ENCODE data around the gene RAD9A. TPM values are rescaled to one million over a fixed set of nuclear protein-coding genes. Genes with fewer than 3 reads are reported as not detected.
A peak's percentile ranks its signal among the peaks of the same experiment; 100 is the strongest.

Gene RAD9A
- total RNA-seq, 1 donor from 2014 or later: 9.4 TPM

- FAIRE-seq (no peak), DNase-seq (ENCODE audit: low read depth) (no peak)
- H3K27me3 Mint-ChIP-seq (ENCODE audit: low read depth, unreplicated experiment): peaks cover 27% of the 10 kb centered on the region
- Histone ChIP-seq H3K27me3 (ENCODE audit: insufficient read depth, low read length) (peaks cover 15% of the 10 kb centered on the region), H3K27ac (ENCODE audit: low read depth, low read length) (no peak within 1 kb of the TSS), H3K79me2 (ENCODE audit: insufficient read depth, low read length) (no peaks in the 10 kb centered on the region), H2AFZ (ENCODE audit: low read depth, low read length) (peak within 1 kb of the TSS; percentile 47), H3K4me2 (ENCODE audit: low read length) (peak within 1 kb of the TSS; percentile 50), H3K4me1 (ENCODE audit: insufficient read depth, low read length) (peaks cover 8% of the 10 kb centered on the region), H3K4me3 (ENCODE audit: insufficient read depth, low read depth, low read length) (peak within 1 kb of the TSS; percentile 23), H3K36me3 (ENCODE audit: insufficient read depth, low read length) (no peaks in the 10 kb centered on the region), H3K9ac (ENCODE audit: low read length) (no peak within 1 kb of the TSS), H4K20me1 (ENCODE audit: insufficient read depth, low read length) (no peaks in the 10 kb centered on the region), H3K9me3 (ENCODE audit: insufficient read depth, low read depth, low read length) (no peaks in the 10 kb centered on the region)
- no peak within 1 kb of the TSS for H3K27ac Mint-ChIP-seq (ENCODE audit: unreplicated experiment)
- TF ChIP-seq, protein P1, sequence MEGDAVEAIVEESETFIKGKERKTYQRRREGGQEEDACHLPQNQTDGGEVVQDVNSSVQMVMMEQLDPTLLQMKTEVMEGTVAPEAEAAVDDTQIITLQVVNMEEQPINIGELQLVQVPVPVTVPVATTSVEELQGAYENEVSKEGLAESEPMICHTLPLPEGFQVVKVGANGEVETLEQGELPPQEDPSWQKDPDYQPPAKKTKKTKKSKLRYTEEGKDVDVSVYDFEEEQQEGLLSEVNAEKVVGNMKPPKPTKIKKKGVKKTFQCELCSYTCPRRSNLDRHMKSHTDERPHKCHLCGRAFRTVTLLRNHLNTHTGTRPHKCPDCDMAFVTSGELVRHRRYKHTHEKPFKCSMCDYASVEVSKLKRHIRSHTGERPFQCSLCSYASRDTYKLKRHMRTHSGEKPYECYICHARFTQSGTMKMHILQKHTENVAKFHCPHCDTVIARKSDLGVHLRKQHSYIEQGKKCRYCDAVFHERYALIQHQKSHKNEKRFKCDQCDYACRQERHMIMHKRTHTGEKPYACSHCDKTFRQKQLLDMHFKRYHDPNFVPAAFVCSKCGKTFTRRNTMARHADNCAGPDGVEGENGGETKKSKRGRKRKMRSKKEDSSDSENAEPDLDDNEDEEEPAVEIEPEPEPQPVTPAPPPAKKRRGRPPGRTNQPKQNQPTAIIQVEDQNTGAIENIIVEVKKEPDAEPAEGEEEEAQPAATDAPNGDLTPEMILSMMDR (IDR thresholded peaks at IDR 0.05; ENCODE audit: insufficient read depth, low read depth, low read length): no peak
- TF ChIP-seq EZH2 (IDR thresholded peaks at IDR 0.05; ENCODE audit: insufficient read depth, low read length): no peak
- peak within 1 kb of the TSS; percentile 52 for H3K4me3 Mint-ChIP-seq (ENCODE audit: unreplicated experiment)
- H3K36me3 Mint-ChIP-seq (ENCODE audit: low read depth, unreplicated experiment): peaks cover 2% of the 10 kb centered on the region
- H3K9me3 Mint-ChIP-seq (ENCODE audit: unreplicated experiment): no peaks in the 10 kb centered on the region
- peaks cover 4% of the 10 kb centered on the region for H3K4me1 Mint-ChIP-seq (ENCODE audit: low read depth, unreplicated experiment)
Observed at GRCh38 chr11:67415501-67416304, 23.9 kb downstream of the RAD9A start, which contains the start of gene CARNS1. Gene CARNS1 (plus strand): TSS chr11:67415678. CDS start chr11:67416200, 522 bp downstream.

- Histone ChIP-seq H3K4me2 (ENCODE audit: low read length) (no peak overlapping the region), H3K27me3 (ENCODE audit: insufficient read depth, low read length) (peaks cover 7% of the 10 kb centered on the region), H3K4me1 (ENCODE audit: insufficient read depth, low read length) (peaks cover 8% of the 10 kb centered on the region), H3K27ac (ENCODE audit: low read depth, low read length) (no peak overlapping the region), H3K9ac (ENCODE audit: low read length) (no peak overlapping the region), H3K9me3 (ENCODE audit: insufficient read depth, low read depth, low read length) (no peaks in the 10 kb centered on the region), H3K79me2 (ENCODE audit: insufficient read depth, low read length) (no peaks in the 10 kb centered on the region), H3K36me3 (ENCODE audit: insufficient read depth, low read length) (no peaks in the 10 kb centered on the region), H2AFZ (ENCODE audit: low read depth, low read length) (no peak overlapping the region), H3K4me3 (ENCODE audit: insufficient read depth, low read depth, low read length) (no peak overlapping the region), H4K20me1 (ENCODE audit: insufficient read depth, low read length) (no peaks in the 10 kb centered on the region)
- Mint-ChIP-seq H3K27me3 (ENCODE audit: low read depth, unreplicated experiment) (peaks cover 23% of the 10 kb centered on the region), H3K4me1 (ENCODE audit: low read depth, unreplicated experiment) (peaks cover 4% of the 10 kb centered on the region), H3K4me3 (ENCODE audit: unreplicated experiment) (peak overlapping the region; percentile 52), H3K9me3 (ENCODE audit: unreplicated experiment) (no peaks in the 10 kb centered on the region), H3K36me3 (ENCODE audit: low read depth, unreplicated experiment) (peaks cover 2% of the 10 kb centered on the region), H3K27ac (ENCODE audit: unreplicated experiment) (no peak overlapping the region)
- TF ChIP-seq, protein P1 (IDR thresholded peaks at IDR 0.05; ENCODE audit: insufficient read depth, low read depth, low read length): no peak
- no peak for TF ChIP-seq EZH2 (IDR thresholded peaks at IDR 0.05; ENCODE audit: insufficient read depth, low read length)
- FAIRE-seq: no peak
- no peak for DNase-seq (ENCODE audit: low read depth)
Observed at GRCh38 chr11:67416416-67417335, 24.9 kb downstream of the RAD9A start.

Measured in astrocyte (in vitro differentiated cells and primary cell).